Measurements from ENCODE around the gene ASB10.

The ASB10 gene, protein sequence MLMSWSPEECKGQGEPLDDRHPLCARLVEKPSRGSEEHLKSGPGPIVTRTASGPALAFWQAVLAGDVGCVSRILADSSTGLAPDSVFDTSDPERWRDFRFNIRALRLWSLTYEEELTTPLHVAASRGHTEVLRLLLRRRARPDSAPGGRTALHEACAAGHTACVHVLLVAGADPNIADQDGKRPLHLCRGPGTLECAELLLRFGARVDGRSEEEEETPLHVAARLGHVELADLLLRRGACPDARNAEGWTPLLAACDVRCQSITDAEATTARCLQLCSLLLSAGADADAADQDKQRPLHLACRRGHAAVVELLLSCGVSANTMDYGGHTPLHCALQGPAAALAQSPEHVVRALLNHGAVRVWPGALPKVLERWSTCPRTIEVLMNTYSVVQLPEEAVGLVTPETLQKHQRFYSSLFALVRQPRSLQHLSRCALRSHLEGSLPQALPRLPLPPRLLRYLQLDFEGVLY

GRCh38 chr7:151186640-151187408 lies at the start of gene ASB10:
Gene ASB10 (minus strand): TSS chr7:151187250. CDS start chr7:151187130, 120 bp downstream.
- FAIRE-seq = no peak

DNA sequence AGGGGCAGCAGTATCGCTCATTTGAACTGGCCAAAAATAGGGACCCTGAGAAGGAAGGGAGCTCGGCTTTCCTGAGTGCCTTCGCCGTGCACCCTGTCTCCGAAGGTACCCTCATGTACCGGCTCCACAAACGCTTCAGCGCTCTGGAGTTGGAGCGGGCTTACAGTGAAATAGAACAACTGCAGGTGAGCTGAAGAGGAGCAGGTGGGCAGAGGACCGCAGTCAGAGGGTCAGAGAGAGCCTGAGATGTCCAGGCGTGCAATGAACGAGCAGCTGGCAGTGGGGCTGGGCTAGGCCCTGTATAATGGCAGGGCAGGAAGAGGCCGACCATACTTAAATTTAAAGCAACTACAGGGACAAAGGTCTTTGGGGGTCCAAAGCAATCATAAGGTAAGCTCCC lies 49.4 kb upstream of the ASB10 start:
- no peak for FAIRE-seq

- no peak for FAIRE-seq
These were observed 48.2 kb upstream of the ASB10 start for GRCh38 chr7:151235091-151235787.

DNA sequence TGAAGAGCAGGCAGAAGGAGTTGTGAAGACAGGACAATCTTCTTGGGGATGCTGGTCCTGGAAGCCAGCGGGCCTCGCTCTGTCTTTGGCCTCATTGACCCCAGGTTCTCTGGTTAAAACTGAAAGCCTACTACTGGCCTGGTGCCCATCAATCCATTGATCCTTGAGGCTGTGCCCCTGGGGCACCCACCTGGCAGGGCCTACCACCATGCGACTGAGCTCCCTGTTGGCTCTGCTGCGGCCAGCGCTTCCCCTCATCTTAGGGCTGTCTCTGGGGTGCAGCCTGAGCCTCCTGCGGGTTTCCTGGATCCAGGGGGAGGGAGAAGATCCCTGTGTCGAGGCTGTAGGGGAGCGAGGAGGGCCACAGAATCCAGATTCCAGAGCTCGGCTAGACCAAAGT lies 46.8 kb upstream of the ASB10 start:
- no peak for FAIRE-seq

GRCh38 chr7:151232917-151233701 lies 46.1 kb upstream of the ASB10 start:
- no peak for FAIRE-seq

DNA sequence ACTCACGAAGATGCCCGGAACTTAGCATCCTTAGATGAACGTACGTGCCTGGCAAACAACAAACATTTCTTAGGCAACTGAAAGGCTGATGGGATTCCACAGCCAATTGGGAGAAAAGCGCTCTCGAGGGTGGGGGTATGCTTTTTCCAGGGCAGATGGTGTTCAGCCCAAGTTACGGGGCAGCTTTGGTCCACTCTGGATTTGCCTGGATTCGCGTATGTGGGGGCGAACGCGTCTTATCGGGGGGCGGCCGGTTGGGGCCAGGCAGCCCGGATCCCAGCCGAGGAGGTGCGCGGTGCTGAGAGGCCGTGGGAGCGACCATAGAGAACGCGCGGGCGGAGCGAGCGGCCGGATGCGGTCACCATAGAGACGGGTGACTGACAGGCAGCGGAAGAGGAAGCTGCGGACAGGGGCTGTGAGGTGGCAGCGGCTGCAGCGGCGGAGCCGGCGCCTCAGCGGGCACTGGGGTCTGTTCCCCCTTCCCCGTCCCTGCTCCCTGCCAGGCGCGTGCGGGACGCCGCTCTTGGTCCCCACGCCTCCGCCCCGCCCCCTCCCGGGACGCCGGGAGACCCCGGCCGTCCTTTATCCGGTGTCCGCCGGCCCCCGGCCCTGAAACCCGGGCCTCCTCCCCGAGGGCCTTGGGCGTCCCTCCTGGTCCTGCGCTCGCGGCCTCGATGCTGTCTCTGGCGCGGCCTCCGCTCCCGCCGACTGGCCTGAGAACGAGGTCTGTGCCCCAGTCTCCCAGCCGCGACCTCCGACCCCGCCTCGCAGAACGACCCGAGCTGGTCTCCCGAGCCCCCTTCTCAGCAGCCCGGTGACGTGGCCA lies 45.3 kb upstream of the ASB10 start, which contains the start of gene CHPF2:
Gene CHPF2 (plus strand): TSS at position 393 of the 826 bp plus-strand sequence. CDS start 1,529 bp downstream, outside the sequence.
- FAIRE-seq = no peak

- no peak for FAIRE-seq
These were observed 44.0 kb upstream of the ASB10 start for GRCh38 chr7:151231080-151231479.

- FAIRE-seq = no peak
These were observed 42.2 kb upstream of the ASB10 start for GRCh38 chr7:151229249-151229648.

DNA sequence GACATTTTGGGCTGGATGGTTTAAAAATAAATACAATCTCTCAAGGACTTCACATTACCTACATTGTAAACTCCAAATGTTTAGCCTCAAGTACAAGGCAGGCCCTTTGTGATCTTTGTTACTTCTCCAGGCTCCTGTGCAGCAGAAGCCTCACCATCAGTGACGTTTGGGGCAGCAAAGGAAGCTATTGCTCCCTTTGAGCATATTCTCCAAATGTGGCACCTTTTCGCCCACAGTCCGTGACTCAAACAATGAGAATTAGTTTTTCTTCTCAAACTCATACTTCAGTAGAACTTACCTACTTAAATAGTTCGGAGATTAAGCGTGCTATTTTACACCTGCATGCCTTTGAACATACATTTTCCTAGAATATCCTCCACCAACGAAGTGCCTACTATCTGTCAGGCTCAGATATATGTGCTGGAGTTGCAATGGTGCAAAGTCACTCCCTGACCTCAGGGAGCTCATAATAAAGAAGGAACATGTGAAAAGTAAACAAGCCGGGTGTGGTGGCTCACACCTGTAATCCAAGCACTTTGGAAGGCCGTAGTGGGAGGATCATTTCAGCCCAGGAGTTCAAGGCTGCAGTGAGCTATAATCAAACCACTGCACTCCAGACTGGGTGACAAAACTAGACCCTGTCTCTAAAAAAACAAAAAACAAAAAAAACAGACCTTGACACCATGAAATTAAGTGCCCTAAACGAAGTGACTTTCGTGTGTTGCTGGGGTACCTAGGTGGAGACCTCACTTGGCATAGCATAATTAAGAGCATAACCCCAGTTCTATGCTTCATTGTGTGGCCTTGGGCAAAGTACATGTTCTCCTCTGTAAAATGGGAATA lies 41.2 kb upstream of the ASB10 start:
- no peak for FAIRE-seq

DNA sequence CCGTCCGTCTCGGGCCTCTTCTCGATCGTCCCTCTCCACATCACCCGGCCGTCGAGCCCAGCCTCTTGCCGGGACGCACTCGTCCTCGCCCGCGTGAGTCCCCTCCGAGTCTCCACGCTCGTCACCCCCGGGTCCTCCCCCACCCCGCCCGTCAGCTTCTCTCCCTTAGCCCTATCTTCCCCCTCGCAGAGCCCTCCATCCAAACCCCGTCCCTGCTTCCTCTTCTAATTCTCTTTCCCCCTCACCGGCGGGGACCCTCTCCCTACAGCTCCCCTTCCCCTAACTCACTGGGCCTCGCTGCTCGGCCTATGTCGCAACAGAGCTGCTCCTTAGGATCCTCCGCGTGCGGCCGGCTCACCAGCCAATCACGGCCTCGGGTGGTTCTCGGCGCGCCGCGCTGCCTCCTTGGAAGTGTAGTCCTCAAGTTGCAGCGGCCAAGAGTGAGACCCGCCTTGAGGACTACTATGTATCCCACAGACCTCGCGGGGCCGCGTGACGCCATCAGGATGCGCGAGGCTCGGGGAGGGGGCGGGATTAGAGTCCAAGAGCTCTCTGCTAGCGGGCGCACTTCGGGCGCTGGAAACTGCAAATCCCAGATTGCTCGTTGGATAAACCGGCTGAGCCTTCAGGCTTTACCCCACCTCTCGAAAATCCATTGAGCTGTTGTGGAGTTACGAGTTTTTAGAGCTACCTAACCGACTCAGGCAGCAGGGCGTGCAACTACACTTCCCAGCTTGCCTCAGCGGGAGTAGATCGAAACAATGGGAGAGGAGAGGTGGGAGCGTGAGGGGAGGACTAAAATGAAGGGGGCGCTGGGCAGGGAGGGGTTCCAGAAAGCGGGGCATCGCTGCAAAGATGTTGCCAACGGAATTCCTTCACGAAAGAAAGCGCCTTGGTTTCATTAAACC lies 40.1 kb upstream of the ASB10 start, which contains the start of gene ABCF2:
Gene ABCF2 (minus strand): TSS at position 331 of the 908 bp plus-strand sequence. CDS start 747 bp downstream, outside the sequence.
- FAIRE-seq = peak; percentile 24

DNA sequence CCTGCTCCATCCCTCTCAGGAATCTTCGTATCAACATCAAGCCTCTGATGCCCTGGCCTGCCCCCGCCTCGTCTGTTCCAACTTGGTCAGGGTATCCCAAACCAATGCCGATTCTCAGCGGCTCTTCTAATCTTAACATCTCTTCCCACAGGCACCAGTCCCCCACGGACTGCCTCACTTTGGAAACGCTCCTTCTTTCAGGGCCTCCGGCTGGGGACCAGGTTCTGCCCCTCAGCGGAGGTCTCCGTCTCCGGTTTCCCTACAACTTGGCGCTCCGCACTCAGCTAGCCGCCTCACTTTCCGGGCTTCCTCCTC lies 39.5 kb upstream of the ASB10 start:
- FAIRE-seq = no peak

DNA sequence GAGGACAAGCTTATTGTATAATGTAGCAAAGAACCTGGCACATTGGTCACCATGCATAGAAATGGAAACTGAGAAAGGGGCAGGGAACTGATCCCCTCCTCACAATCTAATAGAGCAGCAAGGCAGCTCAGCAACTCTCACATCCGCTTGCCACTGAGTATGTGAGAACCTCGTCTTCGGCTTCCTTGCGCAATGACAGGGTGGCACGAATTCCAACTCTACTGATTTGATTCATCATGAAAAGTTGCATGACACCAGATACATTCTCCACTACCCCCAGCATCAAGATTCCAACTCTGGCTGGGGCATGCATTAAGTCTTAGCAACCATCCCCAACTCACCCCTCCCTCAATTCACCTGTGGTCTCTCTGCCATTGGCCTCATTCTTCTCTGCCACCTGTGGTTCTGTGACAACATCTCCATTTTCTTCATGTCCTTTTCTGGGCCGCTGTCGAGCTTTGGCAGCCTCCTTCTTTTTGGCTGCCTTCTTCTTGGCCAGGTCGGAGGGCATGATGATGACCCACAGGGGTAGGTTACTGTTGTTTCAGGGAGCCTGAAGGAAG lies 39.0 kb upstream of the ASB10 start:
- no peak for FAIRE-seq

GRCh38 chr7:151223728-151224127 lies 36.7 kb upstream of the ASB10 start:
- FAIRE-seq = no peak

DNA sequence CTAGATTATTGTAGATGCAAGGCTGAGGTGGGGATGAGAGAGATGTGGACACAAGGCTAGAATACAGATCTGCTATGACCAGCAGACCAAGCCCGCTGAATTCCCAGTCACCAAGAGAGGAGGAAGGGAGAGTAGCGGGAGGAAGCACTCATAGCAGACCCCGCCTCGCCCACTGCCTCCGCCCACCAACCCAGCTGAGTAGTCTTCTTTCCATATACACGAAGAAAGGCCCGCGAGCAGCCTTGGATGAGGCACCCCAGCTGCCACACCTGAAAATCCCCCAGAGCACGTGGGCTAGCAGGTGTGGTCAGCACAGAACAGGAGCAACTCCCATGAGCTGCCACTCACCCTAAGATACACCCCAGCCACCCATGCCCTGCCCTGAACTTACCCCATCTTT lies 31.1 kb upstream of the ASB10 start:
- no peak for FAIRE-seq

GRCh38 chr7:151215396-151215795 lies 28.3 kb upstream of the ASB10 start:
- FAIRE-seq = no peak

- no peak for FAIRE-seq
These were observed 26.8 kb upstream of the ASB10 start for GRCh38 chr7:151213826-151214225.

GRCh38 chr7:151212626-151213025 lies 25.6 kb upstream of the ASB10 start:
- FAIRE-seq = no peak

DNA sequence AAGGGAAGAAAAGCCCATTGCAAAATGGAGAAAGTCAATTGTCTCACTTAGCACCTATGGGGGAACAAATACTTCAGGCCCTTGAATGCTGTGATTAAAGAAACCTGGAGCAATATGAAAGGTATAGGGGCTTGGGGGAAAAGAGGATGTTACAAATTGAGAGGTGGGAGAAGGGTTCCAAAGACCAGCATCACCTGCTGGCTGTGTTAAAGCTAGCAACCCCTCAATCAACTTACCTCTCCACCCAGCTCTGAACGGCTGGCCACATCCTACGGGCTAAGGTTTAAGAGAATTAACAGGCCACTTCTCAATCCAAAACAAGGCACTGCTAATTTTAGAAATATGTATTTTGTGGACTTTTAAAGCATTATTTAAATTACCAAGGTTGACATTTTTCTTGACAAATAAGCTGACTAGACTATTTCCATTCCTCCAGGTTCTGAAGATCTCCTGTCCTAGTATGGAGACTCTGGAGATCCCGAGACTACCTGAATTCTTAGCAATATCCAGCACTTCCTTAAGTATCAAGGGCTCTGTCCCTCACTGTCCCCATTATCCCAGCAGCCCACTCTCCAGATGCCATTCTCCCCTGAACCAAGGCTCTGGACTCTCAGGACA lies 24.2 kb upstream of the ASB10 start:
- no peak for FAIRE-seq
